DLD1 (cell line): ENCODE measurements around the gene PNPLA6.
"Not testable (repeated sequence)": the region's sequence is repeated elsewhere in the genome, so short reads cannot be mapped to it uniquely, and the experiment has no call there.

Experiments
- in situ Hi-C: cut with HindIII; loops from 2 replicates; pipeline ENCODE4 v1.10.0; 2017; ENCODE audit warnings: low sequenced_read_pairs

The PNPLA6 gene

DNA sequence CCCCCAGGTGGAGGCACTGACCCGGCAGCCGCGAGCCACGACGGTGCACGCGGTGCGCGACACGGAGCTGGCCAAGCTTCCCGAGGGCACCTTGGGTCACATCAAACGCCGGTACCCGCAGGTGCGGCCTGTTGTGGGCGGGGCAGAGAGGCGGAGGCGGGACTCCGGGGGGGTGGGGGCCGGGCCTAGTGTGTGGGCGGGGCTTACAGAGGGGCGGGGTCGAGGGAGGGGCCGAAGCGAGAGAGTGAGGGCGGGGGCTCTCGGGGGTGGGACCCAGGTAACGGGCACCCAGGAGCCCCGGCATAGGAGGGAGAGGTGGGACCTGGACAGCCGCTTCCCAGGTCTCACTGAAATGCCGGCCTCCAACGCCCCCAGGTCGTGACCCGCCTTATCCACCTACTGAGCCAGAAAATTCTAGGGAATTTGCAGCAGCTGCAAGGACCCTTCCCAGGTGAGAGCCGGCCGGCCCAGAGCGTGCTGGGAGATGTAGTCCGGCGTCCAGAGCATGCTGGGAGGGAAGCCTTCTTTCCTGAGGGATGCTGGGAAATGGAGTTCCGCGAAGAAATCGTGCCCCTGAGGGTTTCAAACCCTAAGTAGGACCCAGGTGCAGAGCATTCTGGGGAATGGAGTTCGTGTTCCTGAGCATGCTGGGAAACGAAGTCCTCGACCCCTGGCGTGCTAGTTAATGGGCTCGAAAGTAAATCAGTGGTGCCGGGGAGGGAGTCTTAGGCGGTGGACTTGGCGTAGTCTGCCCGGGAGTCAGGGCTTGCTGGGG is 15.7 kb downstream of the PNPLA6 start:
- in situ Hi-C loops = no loop called here

DNA sequence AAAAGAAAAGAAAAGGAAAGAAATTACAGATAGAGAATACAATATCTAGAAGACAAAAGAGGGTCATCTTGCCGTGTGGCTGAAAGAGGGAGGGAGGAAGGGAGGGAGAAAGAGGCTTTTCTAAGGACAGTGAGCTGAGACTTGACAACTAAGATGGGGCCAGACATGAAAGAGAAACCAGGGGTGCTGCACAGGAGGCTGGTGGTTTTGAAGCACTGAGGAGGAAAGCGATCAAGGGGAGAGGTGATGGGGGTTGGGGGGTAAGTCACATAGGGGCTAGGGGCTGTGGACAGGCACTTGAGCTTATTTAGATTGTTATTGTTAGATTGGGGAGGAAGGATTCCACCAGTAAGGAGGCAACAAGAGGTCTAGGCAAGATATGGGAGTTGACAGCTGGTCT is 17.3 kb downstream of the PNPLA6 start:
- in situ Hi-C loops = no loop called here

DNA sequence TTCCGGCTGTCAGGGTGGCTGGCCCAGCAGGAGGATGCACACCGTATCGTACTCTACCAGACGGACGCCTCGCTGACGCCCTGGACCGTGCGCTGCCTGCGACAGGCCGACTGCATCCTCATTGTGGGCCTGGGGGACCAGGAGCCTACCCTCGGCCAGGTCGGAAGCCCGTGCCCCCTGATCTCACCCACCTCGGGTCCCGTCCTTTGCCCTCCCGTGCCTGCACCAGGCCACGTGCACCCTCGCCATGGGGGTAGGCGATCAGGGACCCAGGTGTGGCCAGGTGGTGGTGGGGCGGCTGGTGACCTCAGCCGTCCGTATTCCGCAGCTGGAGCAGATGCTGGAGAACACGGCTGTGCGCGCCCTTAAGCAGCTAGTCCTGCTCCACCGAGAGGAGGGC is 19.0 kb downstream of the PNPLA6 start:
- in situ Hi-C loops = no loop called here

DNA sequence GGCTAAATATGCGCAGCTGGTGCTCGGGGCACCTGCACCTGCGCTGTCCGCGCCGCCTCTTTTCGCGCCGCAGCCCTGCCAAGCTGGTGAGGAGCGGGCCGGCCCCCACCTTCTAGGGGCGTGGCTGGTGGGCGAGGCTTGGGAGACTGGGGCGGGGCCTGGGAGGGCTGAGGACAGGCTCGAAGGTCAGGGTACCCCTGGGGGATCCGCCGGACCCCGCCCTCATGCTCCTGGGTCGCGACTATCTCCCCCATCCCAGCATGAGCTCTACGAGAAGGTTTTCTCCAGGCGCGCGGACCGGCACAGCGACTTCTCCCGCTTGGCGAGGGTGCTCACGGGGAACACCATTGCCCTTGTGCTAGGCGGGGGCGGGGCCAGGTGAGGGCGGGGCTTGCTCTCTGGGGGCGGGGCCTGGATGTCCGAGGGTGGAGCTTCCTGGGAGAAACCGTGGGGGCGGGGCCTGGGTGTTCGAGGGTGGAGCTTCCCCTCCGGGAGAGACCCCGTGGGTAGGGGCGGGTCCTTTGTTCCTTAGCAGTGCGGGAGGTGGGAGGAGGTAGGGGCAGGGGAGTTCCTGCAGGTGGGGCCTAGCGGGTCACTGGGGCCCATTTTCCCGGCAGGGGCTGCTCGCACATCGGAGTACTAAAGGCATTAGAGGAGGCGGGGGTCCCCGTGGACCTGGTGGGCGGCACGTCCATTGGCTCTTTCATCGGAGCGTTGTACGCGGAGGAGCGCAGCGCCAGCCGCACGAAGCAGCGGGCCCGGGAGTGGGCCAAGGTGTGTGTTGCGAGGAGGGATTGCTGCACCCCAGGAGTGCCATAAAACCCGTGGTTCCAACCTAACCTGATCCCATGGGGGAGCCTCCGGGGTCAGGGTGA is 19.7 kb downstream of the PNPLA6 start:
- in situ Hi-C loops = no loop called here

DNA sequence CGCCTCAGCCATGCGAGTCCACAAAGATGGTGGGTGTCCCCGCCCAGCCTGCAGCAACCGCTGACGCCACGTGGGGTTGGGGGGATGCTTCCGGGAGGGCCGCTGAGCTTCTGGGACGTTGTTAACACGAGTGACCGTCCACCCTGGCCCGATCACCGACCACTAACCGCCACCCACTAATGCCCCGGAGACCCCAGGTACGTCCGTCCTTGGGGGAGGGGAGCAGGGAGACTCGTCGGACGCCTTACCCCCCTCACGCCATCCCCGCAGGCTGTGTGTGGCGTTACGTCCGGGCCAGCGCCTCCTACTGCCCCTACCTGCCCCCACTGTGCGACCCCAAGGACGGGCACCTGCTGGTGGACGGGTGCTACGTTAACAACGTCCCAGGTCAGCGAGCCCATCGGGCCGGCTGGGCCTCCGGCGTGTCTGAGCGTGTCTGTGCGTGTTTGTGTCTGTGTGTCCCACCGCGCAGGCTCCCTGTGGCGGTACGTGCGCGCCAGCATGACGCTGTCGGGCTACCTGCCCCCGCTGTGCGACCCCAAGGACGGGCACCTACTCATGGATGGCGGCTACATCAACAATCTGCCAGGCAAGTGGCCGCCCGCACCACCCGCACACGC is 21.3 kb downstream of the PNPLA6 start:
- in situ Hi-C loops = no loop called here

DNA sequence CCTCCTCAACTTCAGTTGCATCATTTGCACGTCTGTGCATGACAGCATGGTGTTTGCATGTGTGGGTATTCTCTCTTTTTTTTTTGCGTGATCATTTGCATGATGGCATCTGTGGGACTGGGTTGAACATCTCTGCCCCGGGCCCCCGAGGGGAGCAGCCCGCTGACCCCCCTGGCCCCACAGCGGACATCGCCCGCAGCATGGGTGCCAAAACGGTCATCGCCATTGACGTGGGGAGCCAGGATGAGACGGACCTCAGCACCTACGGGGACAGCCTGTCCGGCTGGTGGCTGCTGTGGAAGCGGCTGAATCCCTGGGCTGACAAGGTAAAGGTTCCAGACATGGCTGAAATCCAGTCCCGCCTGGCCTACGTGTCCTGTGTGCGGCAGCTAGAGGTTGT is 23.1 kb downstream of the PNPLA6 start:
- in situ Hi-C loops = no loop called here

DNA sequence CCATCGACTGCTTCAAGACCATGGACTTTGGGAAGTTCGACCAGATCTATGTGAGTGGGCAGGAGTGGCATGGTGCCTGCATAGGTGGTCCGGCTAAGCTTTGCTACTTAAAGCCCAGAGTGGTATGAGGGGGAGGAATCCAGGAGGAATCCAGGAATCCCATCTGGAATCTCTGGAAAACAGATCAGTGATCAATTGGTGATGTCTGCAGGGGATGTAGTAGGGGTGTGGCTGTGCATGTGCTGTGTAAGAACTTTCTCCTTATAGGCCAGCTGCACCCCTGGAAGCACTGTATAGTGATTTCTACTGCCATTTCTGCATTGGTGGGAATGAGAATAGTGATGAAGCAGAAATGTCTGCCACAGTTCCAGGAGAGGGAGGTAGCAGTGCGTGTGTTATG is 23.6 kb downstream of the PNPLA6 start:
- in situ Hi-C loops = no loop called here

DNA sequence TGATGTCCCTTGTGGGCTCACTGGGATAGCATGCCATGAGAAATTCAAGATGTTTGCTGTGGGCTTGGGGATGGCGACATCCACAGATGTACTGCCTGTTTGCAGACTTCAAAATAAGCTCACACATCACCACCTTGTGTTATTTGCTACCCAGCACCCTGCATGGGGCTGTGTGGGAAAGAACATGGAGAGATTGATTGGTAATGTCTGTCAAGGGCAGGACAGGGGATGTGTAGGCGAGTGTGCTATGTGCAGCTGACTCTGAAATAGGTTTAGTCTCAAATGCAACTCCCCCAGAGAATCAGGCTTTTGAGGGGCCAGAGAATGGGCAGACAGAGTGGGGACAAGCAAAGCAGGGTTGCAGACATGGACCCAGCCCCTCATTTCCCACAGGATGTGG is 24.7 kb downstream of the PNPLA6 start:
- in situ Hi-C loops = no loop called here

DNA sequence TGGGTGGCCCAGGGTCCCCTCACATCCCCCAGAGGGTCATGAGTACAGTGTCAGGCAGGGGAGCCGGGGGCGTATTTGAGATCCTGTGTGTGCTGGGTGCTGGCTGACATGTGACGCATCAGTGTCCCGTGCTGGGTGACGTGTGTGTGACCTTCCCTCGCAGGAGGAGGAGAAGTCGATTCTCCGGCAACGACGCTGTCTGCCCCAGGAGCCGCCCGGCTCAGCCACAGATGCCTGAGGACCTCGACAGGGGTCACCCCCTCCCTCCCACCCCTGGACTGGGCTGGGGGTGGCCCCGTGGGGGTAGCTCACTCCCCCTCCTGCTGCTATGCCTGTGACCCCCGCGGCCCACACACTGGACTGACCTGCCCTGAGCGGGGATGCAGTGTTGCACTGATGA is 25.8 kb downstream of the PNPLA6 start:
- in situ Hi-C loops = no loop called here

DNA sequence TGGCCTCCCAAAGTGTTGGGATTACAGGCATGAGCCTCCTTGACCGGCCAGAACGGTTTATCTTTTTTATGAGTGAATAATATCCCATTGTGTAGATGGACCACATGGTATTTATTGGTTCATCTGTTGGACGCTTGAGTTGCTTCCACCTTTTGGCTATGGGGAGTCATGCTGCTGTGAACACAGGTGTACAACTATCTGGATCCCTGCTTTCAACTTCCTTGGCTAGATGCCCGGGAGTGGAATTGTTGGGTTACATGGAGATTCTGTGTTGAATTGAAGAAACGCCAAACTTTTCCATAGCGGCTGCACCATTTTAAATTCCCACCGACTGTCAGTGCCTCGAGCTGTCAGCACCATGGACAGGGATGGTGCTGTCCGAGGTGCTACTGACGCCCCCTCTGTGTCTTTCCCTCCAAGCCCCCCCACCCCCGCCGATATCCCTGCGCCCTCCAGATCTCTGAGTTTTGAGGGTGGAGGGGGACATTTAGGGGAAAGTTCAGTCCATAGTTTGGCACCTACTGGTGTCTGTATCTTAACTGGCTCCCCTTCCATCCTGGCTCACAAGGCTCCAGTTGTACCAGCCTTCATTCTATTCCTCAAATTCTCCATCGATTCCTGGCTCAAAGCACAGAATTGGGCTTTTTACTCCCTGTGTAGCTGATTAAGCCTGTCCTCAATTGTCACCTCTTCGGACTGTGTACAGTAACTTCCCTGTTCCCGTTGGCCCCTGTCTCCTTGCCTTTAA is 27.3 kb downstream of the PNPLA6 start:
- in situ Hi-C loops = no loop called here

DNA sequence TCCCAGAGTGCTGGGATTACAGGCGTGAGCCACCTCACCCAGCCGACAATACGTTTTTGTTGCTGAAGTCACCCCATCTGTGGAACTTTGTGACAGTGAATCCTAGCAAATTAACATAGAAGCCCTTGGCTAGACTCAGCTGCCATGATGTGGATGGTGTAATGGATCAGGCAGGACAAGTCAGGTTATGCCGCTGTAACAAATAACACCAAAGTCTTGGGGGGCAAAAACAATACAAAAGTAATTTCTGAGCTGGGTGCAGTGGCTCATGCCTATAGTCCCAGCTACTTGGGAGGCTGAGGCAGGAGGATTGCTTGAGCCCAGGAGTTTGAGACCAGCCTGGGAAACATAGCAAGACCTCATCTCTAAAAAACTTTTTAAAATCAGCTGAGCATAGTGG is 29.3 kb downstream of the PNPLA6 start:
- in situ Hi-C loops = no loop called here

DNA sequence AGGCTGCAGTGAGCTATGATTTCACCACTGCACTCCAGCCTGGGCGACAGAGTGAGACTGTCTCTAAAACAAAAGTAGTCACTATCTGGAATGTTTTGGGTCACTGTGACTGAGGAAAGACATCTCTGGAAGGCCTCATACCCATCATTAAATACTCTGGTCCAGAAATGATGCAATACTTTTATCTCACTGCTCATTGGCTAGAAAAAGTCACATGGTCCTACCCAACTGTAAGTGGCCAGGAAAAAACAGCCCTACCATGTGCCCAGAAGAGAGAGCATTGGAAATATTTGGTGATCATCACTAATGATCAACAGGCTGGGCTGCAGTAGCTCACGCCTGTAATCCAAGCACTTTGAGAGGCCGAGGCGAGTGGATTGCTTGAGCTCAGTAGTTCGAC is 29.8 kb downstream of the PNPLA6 start:
- in situ Hi-C loops = no loop called here

DNA sequence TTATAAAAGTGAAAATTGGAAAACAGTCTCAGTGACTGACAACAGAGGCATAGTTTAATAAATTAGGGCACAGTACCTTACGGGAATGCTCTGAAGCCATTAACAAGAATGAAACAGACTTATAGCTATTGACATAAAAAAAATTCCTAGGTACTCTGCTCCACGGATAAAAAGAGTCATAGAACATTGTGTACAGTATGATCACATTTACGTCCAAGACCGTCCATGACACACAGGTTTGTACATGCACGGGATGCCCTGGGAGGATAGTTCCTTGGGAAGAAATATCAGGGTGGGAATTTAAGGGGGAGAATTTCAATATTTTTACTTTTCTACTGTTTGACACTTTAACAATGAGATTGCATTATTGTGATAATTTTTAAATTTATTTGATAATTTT is 35.2 kb downstream of the PNPLA6 start:
- in situ Hi-C loops = no loop called here

DNA sequence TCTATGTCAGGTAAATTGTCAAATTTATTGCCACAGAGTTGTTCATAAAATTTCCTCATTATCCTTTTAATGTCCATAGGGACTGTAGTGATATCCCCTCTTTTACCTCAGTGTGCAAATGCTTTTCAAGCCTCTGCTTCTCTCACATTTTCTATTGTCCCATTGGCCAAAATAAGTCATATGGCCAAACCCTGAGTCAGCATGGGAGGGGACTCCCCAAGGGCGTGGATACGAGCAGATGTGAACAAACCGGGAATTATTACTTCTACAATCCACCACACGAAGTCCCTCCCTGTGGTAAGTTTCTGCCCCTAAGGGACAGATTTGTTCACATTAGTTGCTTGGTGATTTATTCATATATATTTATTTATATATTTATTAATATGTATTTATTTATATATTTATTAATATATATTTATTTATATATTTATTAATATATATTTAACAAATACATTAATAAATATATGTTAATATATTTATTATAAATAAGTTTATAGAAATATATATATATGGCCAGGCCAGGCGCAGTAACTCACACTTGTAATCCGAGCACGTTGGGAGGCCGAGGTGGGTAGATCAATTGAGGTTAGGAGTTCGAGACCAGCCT is 40.0 kb downstream of the PNPLA6 start:
- in situ Hi-C loops = no loop called here

DNA sequence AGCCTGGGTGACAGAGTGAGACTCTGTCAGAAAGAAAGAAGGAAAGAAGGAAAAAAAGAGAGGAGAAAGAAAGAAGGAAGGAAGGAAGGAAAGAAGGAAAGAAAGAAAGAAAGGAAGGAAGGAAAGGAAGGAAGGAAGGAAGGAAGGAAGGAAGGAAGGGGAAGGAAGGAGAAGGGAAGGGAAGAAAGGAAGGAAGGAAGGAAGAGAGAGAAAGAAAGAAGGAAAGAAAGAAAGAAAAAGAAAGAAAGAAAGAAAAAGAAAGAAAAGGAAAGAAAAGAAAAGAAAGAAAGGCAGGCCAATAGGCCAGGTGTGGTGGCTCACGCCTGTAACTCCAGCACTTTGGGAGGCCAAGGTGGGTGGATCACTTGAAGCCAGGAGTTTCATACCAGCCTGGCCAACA is 41.9 kb downstream of the PNPLA6 start:
- in situ Hi-C loops = not testable (repeated sequence)

DNA sequence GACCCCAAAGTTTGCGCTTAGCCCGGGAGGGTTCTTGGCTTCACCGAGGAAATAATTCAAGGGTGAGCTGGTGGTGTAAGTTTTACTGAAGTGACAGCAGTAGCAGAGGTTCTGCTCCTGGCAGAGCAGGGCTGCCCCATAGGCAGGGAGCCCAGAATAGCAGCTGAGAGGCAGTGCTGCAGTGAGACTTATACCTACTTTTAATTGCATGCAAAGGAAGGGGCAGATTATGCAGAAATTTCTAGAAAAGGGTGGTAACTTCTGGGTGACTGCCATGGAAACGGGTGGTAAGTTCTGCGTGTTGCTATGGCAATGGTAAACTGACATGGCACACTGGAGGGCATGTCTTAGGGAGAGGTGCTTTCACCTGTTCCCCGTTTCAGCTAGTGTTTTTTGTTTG is 42.6 kb downstream of the PNPLA6 start:
- in situ Hi-C loops = no loop called here

DNA sequence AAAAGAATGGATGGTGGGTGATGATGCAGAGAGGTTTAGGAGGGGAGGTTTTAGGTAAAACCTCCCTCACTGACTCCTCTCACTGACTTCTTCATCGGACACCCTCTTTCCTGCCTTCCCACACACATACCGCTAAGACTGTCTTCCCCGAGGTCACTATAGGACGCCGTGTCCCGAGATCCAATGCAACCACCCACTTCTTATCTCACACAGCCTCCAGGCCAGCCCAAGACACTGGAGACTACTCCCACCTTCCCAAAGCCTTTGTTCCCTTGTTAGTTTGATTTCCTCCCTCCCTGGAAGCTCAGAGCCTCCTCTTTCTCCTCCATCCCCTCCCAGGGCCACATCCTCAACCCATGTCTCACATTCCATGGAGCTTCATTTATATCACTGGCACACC is 43.7 kb downstream of the PNPLA6 start:
- in situ Hi-C loops = no loop called here

DNA sequence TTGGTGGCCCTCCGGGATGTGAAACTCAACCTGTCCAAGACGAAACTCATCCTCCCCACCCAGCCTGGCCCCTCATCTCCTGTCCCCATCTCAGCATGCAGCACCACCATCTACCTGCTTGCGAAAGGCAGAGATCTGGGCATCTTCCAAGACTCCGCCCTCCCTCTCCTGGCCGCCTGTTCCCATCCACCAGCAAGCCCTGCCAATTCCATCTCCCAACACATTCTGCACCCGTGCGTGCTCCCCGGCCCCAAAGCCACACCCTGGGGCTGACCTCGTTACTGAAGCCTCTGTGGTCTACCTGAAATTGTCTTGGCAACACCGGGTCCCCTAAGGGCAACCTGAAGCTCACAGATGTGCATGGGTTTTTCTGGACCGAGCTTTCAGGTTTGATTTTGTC is 46.9 kb downstream of the PNPLA6 start:
- in situ Hi-C loops = no loop called here

DNA sequence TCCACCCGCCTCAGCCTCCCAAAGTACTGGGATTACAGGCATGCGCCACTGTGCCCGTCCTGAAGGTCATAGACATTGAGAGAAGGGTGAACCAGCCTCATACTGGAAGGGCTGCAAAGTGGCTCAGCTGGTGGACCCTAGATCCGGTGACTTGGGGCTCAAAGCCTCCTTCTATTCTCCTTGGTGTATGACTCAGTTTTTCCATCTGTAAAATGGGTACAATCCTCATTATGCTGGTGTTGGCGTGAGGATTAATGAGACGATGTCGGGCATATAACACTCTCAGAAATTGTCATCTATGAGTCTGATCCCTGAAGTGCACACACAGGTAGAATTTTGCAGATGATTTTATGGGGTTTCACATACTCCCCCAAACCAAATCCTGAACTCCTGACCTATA is 54.3 kb downstream of the PNPLA6 start:
- in situ Hi-C loops = no loop called here

DNA sequence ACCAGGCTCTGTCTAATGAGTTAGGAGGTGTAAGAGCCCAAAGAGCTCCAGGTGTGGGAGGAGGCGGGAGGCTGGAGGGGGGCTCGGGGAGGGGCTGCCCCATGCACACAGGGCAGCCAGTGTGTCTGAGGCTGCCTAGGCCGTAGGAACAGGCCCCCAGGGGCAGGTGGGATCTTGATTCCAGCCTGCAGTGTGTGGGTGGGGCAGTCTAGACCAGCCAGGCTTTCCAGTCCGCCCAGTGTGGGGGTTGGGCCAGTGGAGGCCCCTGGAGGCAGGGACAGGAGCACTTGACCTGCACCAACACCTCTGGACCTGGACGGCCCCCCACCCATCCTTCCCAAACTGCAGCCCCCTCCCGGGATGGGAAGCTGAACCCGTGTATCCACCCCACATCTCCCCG is 54.7 kb downstream of the PNPLA6 start:
- in situ Hi-C loops = no loop called here
